Measurements from ENCODE around the gene APOBEC4. TPM values are rescaled to one million over a fixed set of nuclear protein-coding genes. Genes with fewer than 3 reads are reported as not detected.

Gene APOBEC4
- total RNA-seq, 1 donor from 2014 or later, result not detected

DNA sequence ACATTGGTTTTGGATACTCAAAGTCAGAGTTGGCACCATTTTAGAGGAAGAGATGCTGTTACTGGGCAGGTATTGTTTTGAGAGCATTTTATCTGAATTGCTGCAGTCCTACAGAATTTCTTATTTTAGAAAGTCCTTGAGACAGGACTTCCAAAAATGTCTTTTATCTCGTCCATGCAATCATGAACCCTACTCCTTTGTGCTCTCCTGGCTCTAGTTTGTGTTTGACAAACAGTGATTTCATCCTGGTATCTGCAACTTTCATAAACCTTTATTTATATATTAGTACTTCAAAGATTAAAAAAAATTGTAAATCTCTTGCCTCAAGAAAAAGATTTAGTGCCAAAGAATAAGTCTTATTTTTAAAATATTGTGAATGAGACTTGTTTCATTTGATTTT is 12.9 kb downstream of the APOBEC4 start:
- Mint-ChIP-seq H3K9me3 (no peaks in the 10 kb centered on the region), H3K4me1 (peaks cover 21% of the 10 kb centered on the region), H3K27ac (no peak overlapping the region), H3K4me3 (no peak overlapping the region), H3K27me3 (ENCODE audit: insufficient read depth, low read depth) (peaks cover 8% of the 10 kb centered on the region), H3K36me3 (no peaks in the 10 kb centered on the region)
- Histone ChIP-seq H3F3A (ENCODE audit: low read depth) (peaks cover 18% of the 10 kb centered on the region), H3K9me3 (ENCODE audit: low read depth) (no peaks in the 10 kb centered on the region), H3K36me3 (no peaks in the 10 kb centered on the region), H3K4me3 (no peak overlapping the region), H4K20me1 (ENCODE audit: low read depth) (no peaks in the 10 kb centered on the region), H3K27me3 (peaks cover 19% of the 10 kb centered on the region), H3K79me2 (ENCODE audit: low read depth) (peaks cover 3% of the 10 kb centered on the region), H3K9ac (no peak overlapping the region), H3K27ac (no peak overlapping the region), H2AFZ (replicated peaks) (no peak overlapping the region), H3K4me1 (no peaks in the 10 kb centered on the region), H3K4me2 (no peak overlapping the region)
- DNase-seq (ENCODE audit: low spot score), result no peak
- TF ChIP-seq EZH2 (IDR thresholded peaks at IDR 0.05) (no peak), EZH2phosphoT487 (IDR thresholded peaks at IDR 0.05) (no peak)
- TF ChIP-seq, protein P1, sequence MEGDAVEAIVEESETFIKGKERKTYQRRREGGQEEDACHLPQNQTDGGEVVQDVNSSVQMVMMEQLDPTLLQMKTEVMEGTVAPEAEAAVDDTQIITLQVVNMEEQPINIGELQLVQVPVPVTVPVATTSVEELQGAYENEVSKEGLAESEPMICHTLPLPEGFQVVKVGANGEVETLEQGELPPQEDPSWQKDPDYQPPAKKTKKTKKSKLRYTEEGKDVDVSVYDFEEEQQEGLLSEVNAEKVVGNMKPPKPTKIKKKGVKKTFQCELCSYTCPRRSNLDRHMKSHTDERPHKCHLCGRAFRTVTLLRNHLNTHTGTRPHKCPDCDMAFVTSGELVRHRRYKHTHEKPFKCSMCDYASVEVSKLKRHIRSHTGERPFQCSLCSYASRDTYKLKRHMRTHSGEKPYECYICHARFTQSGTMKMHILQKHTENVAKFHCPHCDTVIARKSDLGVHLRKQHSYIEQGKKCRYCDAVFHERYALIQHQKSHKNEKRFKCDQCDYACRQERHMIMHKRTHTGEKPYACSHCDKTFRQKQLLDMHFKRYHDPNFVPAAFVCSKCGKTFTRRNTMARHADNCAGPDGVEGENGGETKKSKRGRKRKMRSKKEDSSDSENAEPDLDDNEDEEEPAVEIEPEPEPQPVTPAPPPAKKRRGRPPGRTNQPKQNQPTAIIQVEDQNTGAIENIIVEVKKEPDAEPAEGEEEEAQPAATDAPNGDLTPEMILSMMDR (IDR thresholded peaks at IDR 0.05), result no peak

- TF ChIP-seq, protein P1 (IDR thresholded peaks at IDR 0.05), result no peak
- TF ChIP-seq EZH2phosphoT487 (IDR thresholded peaks at IDR 0.05) (no peak), EZH2 (IDR thresholded peaks at IDR 0.05) (no peak)
- peaks cover 10% of the 10 kb centered on the region for H3K27me3 Mint-ChIP-seq (ENCODE audit: insufficient read depth, low read depth)
- H3K4me2 ChIP-seq, result no peak overlapping the region
Observed at GRCh38 chr1:183638649-183639387, 14.3 kb downstream of the APOBEC4 start.

DNA sequence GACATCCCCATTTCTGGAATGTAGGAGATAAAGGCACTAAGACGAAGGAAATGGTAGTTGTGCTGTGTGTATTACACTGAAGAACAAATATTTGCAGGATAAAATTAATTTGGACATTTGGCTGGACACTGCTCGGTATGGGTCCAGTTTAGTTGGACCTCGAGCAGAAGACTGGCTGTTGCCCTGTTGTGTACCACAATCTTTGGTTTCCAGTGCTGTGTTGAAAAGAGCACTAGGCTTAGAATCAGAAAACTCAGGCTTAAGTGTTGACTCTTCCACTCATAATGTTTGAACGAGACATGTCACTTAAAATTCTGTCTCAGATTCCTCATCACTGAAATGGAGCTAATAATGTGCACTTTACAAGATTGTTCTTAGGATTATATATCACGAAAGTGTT is 16.3 kb downstream of the APOBEC4 start:
- H2AFZ ChIP-seq (replicated peaks), result no peak overlapping the region

More at GRCh38 chr1:183638649-183639387, 14.3 kb downstream of the APOBEC4 start:
- Histone ChIP-seq H3K9me3 (ENCODE audit: low read depth) (no peaks in the 10 kb centered on the region), H4K20me1 (ENCODE audit: low read depth) (peaks cover 10% of the 10 kb centered on the region), H3K4me3 (no peak overlapping the region), H3K27ac (no peak overlapping the region), H2AFZ (replicated peaks) (no peak overlapping the region), H3K4me1 (peaks cover 7% of the 10 kb centered on the region), H3K27me3 (peaks cover 19% of the 10 kb centered on the region), H3F3A (ENCODE audit: low read depth) (peaks cover 24% of the 10 kb centered on the region), H3K79me2 (ENCODE audit: low read depth) (peaks cover 17% of the 10 kb centered on the region), H3K36me3 (no peaks in the 10 kb centered on the region), H3K9ac (no peak overlapping the region)
- Mint-ChIP-seq H3K4me1 (peaks cover 22% of the 10 kb centered on the region), H3K9me3 (no peaks in the 10 kb centered on the region), H3K27ac (no peak overlapping the region), H3K36me3 (no peaks in the 10 kb centered on the region), H3K4me3 (no peak overlapping the region)
- no peak for DNase-seq (ENCODE audit: low spot score)

More for the DNA sequence above, 16.3 kb downstream of the APOBEC4 start:
- Mint-ChIP-seq H3K4me3 (peak overlapping the region; percentile 100), H3K36me3 (no peaks in the 10 kb centered on the region), H3K4me1 (peaks cover 38% of the 10 kb centered on the region), H3K27ac (no peak overlapping the region), H3K27me3 (ENCODE audit: insufficient read depth, low read depth) (peaks cover 10% of the 10 kb centered on the region), H3K9me3 (no peaks in the 10 kb centered on the region)
- H3K27ac ChIP-seq, result no peak overlapping the region
- H3F3A ChIP-seq (ENCODE audit: low read depth), result peaks cover 24% of the 10 kb centered on the region
- TF ChIP-seq EZH2 (IDR thresholded peaks at IDR 0.05) (no peak), EZH2phosphoT487 (IDR thresholded peaks at IDR 0.05) (no peak)
- TF ChIP-seq, protein P1 (IDR thresholded peaks at IDR 0.05), result no peak
- H3K9me3 ChIP-seq (ENCODE audit: low read depth), result no peaks in the 10 kb centered on the region
- H3K36me3 ChIP-seq, result no peaks in the 10 kb centered on the region
- no peak for DNase-seq (ENCODE audit: low spot score)
- peak overlapping the region; percentile 94 for H3K4me2 ChIP-seq
- peak overlapping the region; percentile 80 for H3K4me3 ChIP-seq
- H3K27me3 ChIP-seq, result peaks cover 19% of the 10 kb centered on the region
- peaks cover 29% of the 10 kb centered on the region for H4K20me1 ChIP-seq (ENCODE audit: low read depth)
- peaks cover 25% of the 10 kb centered on the region for H3K4me1 ChIP-seq
- peaks cover 37% of the 10 kb centered on the region for H3K79me2 ChIP-seq (ENCODE audit: low read depth)
- no peak overlapping the region for H3K9ac ChIP-seq

Data from neural progenitor cell (in vitro differentiated cells).